ENCODE data around the gene ILF3.
"Not testable (repeated sequence)": the region's sequence is repeated elsewhere in the genome, so short reads cannot be mapped to it uniquely, and the experiment has no call there.

ILF3 gene

GRCh38 chr19:10643172-10643967 lies 10.8 kb upstream of the ILF3 start:
- DNase-seq = no peak

- no peak for DNase-seq
Observed at GRCh38 chr19:10643968-10644259, 10.2 kb upstream of the ILF3 start.

- peak; percentile 48 to 70 for DNase-seq
Observed at GRCh38 chr19:10644260-10645007, 9.7 kb upstream of the ILF3 start.

DNA sequence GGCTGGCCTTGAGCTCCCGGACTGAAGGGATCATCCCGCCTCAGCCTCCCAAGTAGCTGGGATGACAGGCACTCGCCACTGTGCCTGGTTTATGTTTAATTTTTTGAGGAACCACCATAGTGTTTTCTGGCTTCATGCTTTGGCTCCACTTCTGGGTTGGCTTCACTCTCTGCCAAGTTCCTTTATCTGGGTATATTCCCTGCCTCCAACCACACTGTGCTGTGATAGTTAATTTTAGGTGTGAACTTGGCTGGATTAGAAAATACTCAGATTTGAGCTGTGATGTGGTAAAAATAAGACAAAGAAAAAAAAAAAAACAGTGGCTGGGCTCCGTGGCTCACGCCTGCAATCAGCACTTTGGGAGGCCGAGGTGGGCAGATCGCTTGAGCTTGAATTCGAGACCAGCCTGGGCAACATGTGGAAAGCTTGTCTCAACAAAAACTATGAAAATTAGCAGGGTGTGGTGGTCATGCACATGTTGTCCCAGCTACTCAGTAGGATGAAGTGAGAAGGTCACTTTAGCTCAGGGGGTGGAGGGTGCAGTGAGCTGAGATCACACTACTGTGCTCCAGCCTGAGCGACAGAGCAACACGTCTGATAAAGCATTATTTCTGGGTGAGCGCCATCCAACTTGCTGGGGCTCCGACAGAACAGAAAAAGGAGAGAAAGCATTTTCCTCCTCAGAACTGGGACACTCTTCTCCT lies 7.5 kb upstream of the ILF3 start:
- DNase-seq = no peak

DNA sequence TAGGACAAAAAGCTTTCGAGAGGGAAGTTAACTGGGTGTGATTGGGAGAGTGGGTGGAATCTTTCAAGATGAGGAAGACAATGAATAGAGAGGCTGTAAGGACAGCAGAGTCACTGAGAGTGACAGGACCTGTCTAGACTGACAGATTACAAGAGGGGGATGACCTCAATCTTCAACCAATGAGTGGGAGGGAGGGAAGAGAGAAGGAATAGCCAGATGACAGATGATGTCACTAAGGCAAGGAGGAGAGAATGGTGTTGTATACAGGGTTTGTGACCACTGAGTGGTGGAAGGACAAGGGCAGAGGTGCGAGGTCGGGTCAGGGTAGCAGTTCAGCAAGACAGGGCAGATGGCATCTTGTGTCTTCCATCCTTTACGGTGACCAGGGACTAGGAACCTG lies 5.8 kb upstream of the ILF3 start:
- no peak for DNase-seq

DNA sequence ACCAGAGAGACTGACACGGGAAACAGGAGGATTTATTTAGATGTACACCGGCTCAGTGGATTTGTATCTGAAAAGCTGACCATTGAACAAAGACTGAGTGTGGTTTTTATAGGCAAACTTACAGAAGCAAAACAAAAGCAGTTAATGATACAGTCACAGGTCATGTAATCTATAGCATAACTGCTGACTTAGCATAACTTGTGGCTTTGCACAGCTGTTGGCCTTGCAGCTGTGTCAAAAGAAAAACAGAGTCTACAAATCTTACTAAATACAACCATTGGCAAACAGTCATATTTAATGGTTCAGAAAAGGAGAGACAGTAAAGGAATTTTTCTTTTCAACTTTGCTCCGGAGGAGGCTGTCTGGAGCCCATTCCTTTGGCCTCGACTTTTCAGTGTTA lies 2.3 kb upstream of the ILF3 start:
- no peak for DNase-seq

GRCh38 chr19:10653482-10653731 lies 739 bp upstream of the ILF3 start:
- peak in 1 of 2 experiments; percentile 46 for DNase-seq

DNA sequence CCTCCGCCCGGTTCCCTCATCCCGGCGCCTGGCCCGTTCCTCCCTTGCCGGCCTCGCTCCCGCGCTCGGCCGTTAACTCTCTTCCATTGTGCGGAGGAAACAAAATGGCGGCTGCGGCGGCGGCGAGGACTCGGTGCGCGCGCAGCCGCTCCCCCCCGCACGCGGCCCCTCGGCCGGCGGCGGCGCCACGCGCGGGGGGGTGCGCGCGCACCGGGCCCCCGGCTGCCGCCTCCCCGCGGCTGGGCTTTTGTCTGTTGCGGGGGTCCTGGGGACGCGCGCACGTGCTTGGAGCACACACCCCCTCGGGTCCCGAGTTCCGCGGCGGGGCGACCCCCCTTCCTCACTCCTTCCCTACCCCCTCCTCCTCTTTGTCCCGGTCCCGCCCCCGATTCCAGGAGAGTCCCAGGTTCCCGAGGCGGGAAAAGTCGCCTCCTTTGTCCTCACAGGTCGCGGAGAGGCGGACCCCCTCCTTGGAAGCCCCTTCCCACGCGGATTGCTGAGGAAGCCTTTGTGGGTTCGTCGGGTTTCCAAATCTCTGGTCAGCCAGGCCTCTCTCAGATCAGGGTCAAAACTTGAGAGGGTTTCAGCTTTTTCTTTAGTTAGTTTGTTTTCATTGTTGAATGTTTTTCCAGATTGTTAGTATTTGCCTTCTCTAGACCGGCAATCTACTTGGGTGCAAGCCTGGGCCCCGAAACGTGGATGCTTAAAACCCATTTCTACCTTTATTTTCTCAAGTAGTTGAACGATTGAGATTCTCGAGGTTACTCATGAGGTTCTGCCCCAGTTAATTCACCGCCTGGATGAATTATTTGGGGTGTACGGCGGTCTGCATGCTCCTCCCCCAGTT lies 687 bp downstream of the ILF3 start:
- peak in 1 of 2 experiments; percentile 51 for DNase-seq

GRCh38 chr19:10655457-10656312 lies 1.5 kb downstream of the ILF3 start:
- peak in 1 of 2 experiments; percentile 42 for DNase-seq

- no peak for DNase-seq
Observed at GRCh38 chr19:10660346-10660745, 6.2 kb downstream of the ILF3 start.

- no peak for DNase-seq
Observed at GRCh38 chr19:10661946-10662345, 7.8 kb downstream of the ILF3 start.

- no peak for DNase-seq
Observed at GRCh38 chr19:10662384-10663251, 8.5 kb downstream of the ILF3 start.

- not testable (repeated sequence) for DNase-seq
Observed at GRCh38 chr19:10663252-10663563, 9.1 kb downstream of the ILF3 start.

DNA sequence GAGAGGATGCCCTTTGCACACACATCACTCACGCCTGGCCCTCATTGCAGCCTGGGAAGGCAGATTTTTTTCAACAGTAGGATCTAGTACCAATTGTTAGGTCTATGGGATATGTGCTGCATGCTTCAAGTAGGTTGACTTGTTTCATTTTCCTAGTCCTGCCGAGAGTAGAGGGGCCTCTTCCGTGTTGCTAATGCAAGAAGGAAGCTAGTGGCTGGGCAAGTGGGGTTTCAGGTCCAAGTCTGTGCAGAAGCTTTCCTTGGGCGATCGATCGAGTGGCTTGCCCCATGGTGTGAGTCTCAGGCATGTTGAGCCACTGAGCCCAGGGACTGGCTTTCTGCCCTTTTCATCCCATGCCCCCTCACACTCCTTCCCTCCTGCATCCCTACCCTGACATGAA lies 13.7 kb downstream of the ILF3 start:
- no peak for DNase-seq

DNA sequence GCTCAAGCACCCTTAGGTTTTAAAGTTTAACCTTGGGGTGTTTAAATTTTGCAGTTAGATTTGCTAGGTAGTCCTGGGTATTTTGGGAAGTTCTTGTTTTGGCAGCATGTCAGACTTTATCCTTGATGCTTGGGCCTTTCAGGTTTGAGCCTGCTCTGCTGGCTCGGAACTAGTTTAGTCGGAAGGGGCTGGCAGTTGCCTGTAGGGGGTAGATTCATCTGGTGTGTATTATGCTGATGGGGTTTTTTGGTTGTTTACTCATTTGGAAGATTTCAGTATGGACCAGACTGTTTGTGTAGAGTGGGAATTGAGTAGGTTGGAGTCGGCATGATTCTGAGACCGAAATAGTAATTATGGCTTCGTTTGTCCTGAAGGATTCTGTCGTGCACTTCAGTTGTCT lies 15.1 kb downstream of the ILF3 start:
- DNase-seq = no peak

- DNase-seq = no peak
Observed at GRCh38 chr19:10670182-10670581, 16.0 kb downstream of the ILF3 start.

DNA sequence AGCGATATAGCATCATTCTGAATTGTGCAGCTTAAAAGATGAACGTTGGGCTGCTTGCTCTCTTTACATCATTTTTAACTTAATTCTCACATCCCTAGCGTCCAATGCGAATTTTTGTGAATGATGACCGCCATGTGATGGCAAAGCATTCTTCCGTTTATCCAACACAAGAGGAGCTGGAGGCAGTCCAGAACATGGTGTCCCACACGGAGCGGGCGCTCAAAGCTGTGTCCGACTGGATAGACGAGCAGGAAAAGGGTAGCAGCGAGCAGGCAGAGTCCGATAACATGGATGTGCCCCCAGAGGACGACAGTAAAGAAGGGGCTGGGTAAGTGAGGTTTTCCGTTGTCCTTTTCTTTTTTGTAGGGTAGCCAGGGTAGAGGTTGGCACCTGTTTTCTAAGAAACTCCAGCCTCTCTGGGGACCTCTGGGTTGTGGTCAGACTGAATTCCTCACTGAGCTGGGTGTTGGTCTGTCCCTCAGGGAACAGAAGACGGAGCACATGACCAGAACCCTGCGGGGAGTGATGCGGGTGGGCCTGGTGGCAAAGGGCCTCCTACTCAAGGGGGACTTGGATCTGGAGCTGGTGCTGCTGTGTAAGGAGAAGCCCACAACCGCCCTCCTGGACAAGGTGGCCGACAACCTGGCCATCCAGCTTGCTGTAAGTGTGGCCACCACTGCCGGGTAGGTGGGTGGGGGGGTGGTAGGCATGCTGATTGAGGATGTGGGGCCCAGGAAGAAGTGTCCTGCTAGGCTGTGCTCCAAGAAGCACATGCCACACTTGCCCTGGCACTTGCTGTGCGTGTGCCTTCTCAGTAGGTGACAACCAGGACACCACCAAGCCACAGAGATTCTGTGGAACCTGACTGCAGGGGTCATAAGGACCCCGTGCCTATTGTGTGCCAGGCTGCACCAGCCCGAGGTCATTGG lies 17.0 kb downstream of the ILF3 start:
- DNase-seq = no peak

DNA sequence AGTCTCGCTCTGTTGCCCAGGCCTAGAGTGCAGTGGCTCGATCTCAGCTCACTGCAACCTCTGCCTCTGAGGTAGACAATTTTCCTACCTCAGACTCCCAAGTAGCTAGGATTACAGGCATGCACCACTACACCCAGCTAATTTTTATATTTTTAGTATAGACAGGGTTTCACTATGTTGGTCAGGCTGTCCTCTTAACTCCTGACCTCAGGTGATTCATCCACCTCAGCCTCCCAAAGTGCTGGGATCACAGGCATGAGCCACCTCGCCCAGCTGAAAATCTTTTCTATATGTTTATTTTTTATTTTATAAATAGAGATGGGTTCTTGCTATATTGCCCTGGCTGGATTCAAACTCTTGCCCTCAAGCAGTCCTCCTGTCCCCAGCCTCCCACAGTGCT lies 17.8 kb downstream of the ILF3 start:
- not testable (repeated sequence) for DNase-seq

DNA sequence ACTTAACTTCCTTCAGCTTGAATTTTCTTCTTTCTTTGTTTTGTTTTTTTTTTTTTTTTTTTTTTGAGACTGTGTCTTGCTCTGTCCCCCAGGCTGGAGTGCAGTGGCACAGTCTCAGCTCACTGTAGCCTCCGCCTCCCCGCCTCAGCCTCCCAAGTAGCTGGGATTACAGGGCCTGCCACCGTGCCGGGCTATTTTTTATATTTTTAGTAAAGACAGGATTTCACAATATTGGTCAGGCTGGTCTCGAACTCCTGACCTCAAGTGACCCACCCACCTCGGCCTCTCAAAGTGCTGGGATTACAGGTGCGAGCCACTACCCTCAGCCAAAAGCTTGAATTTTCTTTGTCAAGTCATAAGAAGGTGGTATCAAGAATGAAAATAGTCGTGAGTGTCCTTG lies 21.1 kb downstream of the ILF3 start:
- DNase-seq = not testable (repeated sequence)

- DNase-seq = no peak
Observed at GRCh38 chr19:10677751-10678150, 23.6 kb downstream of the ILF3 start.

Data from SW 1271 (cell line).